Epidermal melanocyte (primary cell): ENCODE data around the gene ITGB5.

Experiments
- DNase-seq: peaks from one replicate; pipeline ENCODE4 v3.0.0; 2011; ENCODE audit warnings: low spot score; ENCODE audit not compliant: insufficient read length

The ITGB5 gene, protein sequence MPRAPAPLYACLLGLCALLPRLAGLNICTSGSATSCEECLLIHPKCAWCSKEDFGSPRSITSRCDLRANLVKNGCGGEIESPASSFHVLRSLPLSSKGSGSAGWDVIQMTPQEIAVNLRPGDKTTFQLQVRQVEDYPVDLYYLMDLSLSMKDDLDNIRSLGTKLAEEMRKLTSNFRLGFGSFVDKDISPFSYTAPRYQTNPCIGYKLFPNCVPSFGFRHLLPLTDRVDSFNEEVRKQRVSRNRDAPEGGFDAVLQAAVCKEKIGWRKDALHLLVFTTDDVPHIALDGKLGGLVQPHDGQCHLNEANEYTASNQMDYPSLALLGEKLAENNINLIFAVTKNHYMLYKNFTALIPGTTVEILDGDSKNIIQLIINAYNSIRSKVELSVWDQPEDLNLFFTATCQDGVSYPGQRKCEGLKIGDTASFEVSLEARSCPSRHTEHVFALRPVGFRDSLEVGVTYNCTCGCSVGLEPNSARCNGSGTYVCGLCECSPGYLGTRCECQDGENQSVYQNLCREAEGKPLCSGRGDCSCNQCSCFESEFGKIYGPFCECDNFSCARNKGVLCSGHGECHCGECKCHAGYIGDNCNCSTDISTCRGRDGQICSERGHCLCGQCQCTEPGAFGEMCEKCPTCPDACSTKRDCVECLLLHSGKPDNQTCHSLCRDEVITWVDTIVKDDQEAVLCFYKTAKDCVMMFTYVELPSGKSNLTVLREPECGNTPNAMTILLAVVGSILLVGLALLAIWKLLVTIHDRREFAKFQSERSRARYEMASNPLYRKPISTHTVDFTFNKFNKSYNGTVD

DNA sequence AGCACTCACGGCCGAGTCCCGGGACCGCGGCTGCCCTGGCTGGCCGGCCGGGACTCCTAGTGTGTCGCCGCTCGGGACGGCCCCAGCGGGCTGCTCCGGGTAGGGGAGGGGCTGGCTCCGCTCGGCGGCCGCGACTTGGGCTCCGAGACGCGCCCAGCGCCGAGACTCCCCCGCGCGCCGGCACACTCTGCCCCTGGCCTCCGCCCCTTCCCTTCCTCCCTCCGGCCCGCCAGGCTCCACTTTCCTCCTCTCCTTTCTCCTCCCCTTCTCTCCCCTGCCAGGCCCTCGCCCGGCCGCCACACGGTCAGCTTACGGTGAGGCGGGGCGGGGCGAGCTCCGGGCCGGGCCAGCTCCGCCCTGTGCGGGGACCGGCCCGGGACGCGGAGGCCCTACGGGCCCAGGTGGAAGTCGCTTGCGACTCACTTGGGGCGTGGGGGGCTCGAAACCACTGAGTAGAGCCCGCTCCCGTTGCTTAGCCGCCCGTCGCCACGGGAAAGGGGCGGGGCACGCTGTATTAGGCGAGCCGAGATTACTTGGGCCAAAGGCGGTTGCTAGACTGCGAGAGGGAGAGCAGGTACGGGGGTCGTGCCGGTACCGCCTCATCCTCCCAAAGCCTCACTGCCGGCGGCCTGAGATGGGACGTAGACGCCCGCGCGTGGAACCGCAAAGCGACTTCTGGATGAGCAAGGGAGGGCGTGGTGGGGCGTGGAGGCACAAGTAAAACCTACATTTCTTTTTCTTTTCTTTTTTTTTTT lies at the start of gene ITGB5:
Gene ITGB5 (minus strand): TSS at position 189 of the 755 bp plus-strand sequence. CDS start 365 bp downstream, outside the sequence.
- peak; percentile 34 for DNase-seq

DNA sequence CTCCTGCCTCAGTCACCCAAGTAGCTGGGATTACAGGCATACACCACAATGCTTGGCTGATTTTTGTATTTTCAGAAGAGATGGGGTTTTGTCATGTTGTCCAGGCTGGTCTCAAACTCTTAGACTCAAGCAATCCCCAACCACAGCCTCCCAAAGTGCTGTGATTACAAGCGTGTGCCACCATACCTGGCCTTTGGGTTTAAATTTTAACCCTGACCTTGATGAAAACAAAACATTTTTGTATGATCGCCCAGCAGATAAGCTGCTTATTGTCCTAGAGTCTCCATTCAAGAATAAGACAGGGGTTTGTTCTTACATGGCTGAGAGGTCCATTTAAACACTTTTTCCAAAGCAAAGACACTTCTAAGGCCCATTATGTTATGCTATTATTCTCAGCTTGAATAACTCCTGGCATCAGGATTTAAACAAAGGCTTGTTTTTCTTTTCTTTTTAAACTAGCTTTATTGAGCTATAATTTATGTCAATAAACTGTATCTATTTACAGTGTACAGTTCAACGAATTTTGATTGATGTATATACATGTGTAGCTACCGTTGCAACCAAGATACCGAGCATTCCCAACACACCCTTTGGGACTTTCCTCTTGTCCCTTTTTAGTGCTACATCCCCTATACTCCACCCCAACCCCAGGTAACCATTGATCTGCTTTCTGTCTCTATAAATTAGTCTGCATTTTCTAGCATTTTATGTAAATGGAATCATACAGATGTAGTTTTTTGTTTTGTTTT lies 48.8 kb upstream of the ITGB5 start:
- DNase-seq = no peak

DNA sequence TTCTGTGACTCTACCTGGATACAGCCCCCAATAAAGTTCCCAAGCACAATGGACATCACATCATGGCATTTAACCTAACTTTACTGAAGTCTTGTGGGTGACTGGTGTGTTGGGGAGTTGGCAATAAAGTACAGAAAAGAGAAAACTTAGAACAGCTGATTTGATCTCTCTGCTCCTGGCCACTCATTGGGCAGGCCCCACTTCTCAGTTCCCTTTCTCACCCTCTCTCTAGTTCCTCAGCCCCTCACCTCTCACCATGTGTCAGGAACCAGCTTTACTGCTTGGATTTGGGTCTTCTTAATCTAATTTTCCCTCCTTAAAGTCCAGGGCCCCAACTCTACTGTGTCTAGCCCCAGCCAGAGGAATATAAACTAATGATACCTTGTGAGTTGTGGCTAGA lies 48.1 kb upstream of the ITGB5 start:
- no peak for DNase-seq

DNA sequence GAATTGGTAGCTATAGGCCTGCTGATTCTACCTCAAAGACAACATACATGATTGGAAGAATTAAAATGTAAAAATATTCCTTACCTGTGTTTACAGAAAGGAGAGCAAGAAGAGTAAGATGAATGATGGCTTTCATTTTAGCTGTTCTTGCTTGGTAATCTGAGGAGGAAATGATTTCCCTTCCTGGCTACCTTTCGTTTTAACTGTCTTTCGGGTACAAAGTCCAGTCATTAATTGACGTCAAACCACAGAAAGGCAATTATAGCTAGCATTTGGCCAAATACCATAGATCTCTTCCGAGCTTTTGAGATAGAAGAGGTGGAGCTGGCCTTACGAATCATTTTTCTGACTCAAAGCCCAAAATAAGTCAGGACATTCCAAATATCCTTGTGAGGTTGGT lies 47.4 kb upstream of the ITGB5 start, which contains the start of gene MUC13:
Gene MUC13 (minus strand): TSS at position 175 of the 400 bp plus-strand sequence. CDS start 39 bp downstream, at position 136.
- DNase-seq = no peak

DNA sequence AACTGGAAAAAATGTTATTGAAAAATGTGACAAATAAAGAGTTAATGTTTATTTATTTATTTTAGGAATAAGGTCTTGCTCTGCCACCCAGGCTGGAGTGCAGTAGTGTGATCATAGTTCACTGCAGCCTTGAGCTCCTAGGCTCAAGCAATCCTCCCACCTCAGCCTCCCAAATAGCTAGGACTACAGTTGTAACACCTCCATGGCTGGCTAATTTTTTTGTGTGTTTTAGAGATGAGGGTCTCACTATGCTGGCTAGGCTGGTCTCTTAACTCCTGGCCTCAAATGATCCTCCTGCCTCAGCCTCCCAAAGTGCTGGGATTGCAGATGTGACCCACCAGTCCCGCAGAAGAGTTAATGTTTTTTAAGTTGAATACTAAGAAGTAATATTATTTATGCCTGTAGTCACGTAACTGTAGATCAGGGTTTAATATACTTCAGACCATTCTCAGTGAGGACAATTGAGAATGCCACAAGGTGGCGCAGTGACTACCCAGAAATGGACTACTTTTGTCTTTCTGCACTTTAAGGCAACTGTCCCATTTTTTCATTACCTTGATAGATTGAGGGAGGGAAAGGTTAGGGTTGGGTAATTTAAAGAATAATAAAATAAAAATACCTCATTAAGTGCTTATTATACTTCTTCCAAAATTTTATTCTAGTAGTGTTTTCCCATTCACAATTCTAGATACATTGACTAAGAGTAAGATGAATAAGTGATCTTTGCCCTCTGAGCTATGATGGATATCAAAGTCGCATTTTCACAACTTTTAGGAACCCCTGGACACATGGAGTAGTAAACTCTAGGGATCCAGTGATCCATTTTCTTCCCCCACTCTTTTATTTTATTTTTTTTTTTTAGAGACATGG lies 41.4 kb upstream of the ITGB5 start:
- DNase-seq = no peak

DNA sequence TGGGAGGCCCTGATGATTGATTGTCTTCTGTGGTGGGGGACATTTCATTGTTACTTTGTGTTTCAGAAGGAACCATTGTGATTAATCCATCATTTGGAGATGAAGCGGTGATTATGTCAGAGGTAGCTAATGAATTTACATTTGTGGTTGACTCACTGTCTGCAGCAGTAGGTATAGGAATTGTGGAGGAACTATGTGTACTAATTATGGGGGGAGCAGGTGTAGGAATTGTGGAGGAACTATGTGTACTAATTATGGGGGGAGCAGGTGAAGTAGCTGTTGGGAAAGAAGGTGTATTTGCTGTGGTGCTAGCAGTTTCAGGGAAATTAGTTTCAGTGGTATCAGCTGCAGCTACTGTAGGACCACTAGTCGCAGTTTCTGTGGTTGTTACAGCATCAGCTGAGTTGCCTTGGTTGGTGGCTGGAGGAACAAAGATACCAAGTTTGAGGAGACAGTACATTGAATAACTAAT lies 40.4 kb upstream of the ITGB5 start:
- DNase-seq = no peak

DNA sequence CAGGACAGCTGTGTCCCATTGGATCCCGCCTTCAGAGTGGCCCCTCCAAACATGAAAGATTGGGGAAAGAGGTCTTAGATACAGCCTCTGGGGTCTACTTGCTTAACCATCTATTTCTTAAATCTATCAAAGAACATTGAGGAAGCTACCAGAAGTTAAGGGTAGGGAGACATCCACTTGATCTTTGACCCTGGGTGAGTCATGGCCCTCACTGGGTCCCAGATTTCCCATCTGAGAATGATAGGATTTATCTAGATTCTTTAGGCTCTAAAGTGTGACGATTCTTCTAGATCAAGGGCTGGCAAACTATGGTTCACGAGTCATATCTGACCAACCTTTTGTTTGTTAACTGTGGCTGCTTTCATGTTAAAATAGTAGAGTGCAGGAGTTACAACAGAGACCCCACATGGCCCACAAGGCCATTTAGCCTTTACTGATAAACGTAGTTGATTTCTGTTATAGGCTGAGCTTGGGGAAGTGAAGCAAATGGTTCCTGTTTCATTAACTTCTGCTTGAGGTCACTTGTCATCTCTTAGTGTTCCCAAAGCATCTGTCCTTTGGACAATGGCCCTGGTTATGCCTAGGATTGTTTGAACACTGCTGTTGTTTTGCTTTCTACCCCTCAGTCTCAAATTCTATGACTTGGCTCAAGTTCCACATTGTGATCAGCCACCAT lies 39.4 kb upstream of the ITGB5 start:
- no peak for DNase-seq

DNA sequence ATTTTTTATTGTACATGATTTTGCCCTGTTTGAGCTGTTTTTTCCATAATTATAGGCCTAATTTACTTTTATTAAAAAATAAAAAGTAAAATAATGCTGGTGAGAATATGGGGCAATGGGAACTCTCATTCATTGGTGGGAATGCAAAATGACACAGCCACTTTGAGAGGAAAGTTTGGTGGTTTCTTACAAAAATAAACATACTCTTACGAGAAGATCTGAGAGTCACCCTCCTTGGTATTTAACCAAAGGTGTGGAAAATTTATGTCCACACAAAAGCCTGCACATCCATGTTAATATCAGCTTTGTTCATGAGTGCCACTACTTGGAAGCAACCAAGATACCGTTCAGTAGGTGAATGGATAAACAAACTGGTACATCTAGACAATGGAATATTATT lies 37.6 kb upstream of the ITGB5 start:
- no peak for DNase-seq

DNA sequence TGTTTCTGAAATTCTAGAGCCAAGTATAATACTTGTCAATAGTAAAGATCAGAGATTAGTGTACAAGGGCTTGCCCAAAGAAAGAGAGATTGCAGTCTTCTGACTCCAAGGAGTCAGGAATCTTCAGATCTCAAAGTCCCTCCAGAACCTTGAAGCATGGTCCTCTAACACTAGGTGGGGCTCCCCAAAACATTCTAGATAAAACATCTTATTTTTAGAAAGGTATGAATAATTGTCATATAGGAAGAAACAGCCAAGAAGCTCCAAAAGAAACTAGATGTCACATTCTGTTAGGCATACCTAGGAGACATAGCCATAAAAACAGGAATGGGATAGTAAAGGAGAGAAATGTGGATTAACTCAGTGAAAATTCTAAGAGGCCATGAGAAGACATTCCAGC lies 36.7 kb upstream of the ITGB5 start:
- DNase-seq = no peak

DNA sequence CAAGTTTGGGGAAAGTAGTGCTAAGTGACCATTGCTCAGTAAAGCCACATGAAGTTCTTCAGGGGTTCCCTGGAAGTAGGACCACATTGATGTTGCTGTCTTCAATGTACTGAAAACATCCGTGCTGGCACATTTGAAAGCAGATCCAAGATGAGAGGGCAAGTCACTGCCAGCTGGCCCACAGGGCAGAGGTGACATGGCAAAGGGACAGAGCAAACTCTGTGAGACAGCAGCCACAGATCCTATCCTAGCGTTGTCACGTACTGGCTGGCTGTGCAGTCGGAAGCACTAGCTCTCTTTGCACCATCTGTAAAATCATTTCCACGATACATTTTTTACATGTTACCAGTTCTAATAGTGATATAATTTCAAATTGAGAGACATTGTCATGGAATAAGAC lies 33.6 kb upstream of the ITGB5 start:
- no peak for DNase-seq

DNA sequence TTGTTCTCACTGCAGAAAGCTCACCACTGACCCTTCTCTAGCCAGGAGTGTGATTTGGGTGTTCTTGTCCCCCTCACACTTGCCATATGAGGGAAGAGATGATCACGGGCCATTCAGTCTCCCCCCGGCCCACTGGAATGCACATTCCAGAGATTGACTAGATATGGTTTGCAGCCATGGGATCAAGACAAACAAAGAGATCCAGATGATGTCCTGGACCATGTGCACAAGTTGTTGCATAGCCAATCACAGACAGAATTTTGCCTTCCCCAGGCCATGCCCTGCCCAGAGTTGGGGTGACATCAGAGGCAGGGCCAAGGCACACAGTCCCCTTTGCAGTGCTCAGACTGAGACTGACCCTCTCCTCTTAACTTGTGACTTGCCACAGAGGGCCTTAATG lies 32.6 kb upstream of the ITGB5 start:
- DNase-seq = no peak

DNA sequence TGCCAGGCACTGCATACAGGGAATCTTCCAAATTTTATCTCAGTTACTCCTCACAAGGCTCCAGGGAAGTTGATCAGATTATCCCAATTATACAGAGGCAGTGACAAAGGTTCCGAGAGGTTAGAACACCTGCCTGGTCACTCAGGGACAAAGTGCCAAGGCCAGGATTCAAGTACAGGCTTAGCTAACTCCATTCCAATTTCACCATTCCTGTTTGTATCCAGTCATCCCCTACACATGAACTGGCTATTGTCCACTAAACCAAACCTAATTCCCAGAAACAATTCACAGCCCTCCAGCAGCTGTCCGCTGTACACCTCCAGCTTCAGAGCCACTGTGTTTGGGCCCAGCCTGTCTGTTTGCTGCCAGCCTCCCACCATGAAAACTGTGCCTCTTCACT lies 31.4 kb upstream of the ITGB5 start:
- no peak for DNase-seq

DNA sequence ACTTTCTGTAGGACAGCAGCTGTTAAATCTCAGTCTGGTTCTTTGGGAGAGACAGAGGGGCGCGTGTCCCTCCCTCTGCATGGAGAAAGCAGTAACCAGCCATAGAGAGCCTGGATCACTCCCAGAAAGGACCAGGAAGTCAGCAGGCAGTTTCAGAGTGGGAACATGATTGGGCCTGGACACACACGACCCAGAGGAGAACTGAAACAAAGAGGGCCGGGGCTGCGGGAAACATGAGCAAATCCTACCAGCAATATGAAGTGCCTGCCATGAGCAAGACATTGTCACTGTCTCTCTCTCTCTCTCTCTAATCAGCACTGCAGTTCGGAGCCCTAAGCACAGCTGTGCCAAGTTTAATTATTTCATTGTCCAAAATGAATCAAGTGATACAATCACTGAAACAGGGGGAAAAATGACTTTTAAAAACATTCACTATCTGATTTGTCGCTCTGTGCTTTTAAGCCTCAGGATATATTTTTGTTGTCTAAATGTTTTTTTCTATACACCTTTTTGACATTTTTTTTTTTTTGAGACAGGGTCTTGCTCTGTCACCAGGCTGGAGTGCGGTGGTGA lies 29.8 kb upstream of the ITGB5 start:
- DNase-seq = no peak

DNA sequence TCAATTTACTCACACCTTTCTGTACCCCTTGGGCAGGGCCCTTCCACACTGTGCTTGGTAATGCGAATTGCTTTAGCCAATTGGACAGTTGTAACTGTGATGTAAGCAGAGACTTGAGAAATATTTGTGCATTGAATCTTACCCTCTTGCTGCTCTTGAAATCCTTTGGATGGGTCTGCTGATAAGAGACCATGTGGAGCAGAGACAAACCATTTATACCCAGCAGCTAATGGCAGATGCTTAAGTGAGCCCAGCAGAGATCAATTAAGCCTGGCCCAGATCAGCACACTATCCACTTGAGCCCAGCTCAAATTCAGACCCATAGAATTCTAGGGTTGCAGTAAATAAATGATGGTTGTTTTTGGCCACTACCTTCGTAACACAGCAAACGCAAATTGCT lies 28.1 kb upstream of the ITGB5 start:
- DNase-seq = no peak

DNA sequence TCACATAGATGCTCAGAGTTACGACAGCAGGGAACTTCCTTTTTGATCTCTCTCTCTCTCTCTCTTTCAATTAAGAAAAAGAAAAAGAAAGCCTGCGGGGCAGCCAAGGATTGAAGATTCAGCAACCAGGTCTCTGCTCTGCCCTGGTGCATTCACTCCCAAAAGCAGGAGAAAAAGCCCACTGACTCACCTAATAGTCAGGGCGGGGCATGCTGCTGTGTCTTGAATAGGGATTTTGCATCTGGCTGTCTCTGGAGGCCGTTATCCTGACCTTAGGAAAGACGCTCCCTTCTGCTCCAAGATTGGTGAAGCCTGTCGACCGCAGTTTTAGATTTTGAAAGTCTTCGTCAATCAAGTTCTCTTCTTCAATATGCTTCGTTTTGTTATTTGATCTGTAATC lies 20.8 kb upstream of the ITGB5 start:
- DNase-seq = no peak

DNA sequence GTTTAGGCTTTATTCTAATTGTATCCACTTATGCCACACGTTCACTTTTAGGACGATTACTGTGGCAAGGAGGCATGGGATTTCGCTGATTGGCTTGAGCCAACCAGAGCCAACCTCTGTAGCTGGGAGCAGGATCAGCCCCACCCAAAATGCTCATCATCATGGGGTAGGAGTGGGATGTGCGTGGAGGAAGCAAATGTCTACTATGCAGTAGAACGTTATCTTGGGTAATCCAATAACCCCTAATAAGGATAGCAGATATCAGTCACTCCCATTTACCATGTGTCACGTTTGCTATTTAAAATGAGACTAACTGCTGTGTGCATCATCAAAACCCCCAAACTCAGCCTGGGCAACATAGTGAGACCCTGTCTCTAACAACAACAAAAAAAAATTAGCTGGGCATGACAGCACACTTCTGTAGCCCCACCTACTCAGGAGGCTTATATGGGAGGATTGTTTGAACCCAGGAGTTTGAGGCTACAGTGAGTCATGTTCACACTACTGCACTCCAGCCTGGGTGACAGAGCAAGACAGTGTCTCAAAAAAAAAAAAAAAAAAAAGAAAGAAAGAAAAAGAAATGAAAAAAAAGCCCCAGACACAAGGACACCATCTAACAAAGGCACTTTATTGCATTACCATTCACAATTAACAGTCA lies 17.8 kb upstream of the ITGB5 start:
- no peak for DNase-seq

DNA sequence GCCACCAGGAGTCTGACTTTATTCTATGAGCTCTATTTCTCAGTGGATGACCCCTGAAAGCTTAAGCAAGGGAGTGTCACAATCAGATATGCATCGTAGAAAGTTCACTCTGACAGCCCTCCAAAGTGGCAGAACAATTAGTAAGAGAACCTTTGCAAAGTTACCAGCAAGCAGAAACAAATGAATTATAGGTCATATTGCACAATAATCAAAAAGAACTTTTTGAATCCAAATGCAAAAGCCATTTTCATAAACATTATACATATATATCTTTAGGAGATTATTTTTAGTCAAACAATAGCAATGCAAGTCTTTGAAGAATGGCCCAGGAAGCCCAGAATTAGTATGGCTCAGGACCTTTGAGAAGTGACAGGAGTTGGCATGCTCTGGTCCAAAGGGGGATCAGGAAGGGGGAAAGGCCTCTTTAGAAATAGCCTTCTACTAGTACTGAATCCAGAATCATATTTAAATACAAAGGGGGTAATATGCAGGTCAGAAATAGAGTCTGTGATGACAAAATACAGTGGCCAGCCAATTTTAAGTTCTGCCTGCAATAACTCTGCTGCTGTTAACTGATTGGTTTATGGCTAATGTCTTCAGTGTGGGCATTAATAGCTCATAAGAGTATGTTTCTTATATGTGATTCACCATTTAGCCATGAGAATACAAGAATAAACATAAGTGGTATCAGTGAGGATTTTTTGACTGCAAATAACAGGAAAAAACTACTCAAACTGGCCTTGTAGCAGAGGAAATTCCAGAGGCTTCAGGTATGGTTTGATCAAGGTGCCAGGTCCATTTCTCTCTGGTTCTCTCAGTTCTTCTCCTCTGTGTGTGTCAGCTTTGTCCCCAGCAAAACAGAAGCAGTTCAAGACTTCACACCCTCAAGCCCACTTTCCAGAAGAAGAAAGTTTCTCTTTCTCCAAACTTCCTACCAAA lies 17.0 kb upstream of the ITGB5 start:
- DNase-seq = no peak
